Measurements from ENCODE around the gene PSTPIP1.

PSTPIP1 gene

GRCh38 chr15:77070180-77070494, 75.2 kb downstream of the PSTPIP1 start:
- DNase-seq (ENCODE audit: low read depth in 2 of 2): no peak

- DNase-seq (ENCODE audit: low read depth in 2 of 2): peak; percentile 92
Observed at GRCh38 chr15:77070495-77071304, 75.8 kb downstream of the PSTPIP1 start, which contains the start of gene TSPAN3. Gene TSPAN3 (minus strand): TSS chr15:77071109. CDS start chr15:77070954, 155 bp downstream.

DNA sequence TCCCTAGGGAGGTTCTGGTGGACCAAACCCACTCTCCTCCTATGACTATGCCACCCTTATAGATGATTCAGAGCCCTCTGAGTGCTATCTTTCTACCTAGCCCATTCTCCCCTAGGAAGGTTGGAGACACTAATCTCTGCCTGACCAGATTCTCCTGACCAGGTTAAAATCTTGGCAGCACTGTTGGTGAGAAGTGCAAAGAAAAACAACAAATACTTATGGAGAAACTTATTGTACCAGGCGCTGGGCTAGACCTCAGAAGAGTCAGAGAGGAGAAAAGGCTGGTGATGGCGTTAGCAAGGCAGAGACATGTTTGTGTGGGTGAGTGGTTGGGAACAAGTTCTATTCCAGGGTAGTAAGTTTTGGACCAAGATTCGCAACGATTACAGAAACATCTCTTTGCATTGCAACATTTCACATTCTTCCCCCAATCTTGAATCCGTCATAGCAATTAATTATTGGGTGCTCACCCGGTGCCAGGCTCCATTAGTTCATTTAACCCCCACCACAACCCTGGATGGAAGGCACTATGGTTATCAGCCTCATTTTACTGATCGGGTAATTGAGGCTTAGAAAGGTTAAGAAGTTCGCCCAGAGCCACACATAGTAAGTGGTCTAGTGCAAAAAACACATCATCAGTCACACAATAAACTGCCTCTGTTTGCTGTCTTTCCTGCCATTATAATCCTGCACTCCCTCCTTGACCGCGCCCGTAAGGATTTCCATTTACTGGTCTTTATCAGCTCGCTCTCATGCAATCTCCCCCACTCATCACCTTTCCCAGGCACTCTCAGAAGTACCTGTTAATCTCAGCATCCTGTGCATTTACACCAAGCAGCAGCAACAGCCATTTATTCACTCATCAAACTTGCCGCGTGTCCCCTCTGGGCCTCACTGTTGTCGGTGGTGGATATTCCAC, 76.6 kb downstream of the PSTPIP1 start:
- no peak for DNase-seq (ENCODE audit: low read depth in 2 of 2)

- no peak for DNase-seq (ENCODE audit: low read depth in 2 of 2)
Observed at GRCh38 chr15:77074350-77074749, 79.4 kb downstream of the PSTPIP1 start.

- no peak for DNase-seq (ENCODE audit: low read depth in 2 of 2)
Observed at GRCh38 chr15:77075528-77075927, 80.6 kb downstream of the PSTPIP1 start.

- no peak for DNase-seq (ENCODE audit: low read depth in 2 of 2)
Observed at GRCh38 chr15:77076323-77076915, 81.5 kb downstream of the PSTPIP1 start.

- DNase-seq (ENCODE audit: low read depth in 2 of 2): no peak
Observed at GRCh38 chr15:77081971-77082370, 87.0 kb downstream of the PSTPIP1 start.

GRCh38 chr15:77083381-77084160, 88.6 kb downstream of the PSTPIP1 start:
- peak; percentile 35 to 55 for DNase-seq (ENCODE audit: low read depth in 2 of 2)

DNA sequence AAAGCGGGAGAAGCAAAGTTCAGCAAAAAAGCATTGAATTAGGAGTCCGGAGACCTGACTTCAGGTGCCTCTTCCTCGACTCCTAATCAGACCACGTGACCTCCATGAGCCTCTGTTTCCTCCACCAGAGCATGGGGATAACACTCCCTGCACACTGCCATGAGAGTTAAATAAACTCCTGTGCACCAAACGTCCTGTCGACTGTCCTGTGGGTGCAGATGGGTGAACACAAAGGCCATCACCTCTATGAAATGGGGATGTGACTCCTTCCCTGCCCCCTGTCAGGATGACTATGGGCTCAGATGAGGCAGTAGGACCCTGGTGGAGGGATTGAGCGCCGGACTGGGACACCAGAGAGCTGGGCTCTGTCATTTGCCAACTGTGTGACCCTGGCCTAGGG, 89.5 kb downstream of the PSTPIP1 start:
- no peak for DNase-seq (ENCODE audit: low read depth in 2 of 2)

- DNase-seq (ENCODE audit: low read depth in 2 of 2): no peak
Observed at GRCh38 chr15:77085297-77085696, 90.4 kb downstream of the PSTPIP1 start.
